B cell (primary cell): ENCODE results near the gene IFI16. TPM values are rescaled to one million over a fixed set of nuclear protein-coding genes. Genes with fewer than 3 reads are reported as not detected.

Experiments
- ATAC-seq: fragments of 200-7000 bp; cut with Tn5 transposase; one replicate; pipeline ENCODE4 v1.10.0; 2021; ENCODE audit warnings: low read depth, mild to moderate bottlenecking, moderate number of reproducible peaks, moderate library complexity
- CTCF ChIA-PET: fragments of 350-600 bp; sonication (Branson Sonifier 250); formaldehyde crosslinking; loops from one replicate; lab custom pipeline; 2021; ENCODE audit warnings: antibody characterized with exemption, inconsistent platforms; lab: Charles Lee
- POLR2A ChIA-PET: fragments of 350-600 bp; sonication (Branson Sonifier 250); formaldehyde crosslinking; loops from one replicate; lab custom pipeline; 2021; ENCODE audit warnings: antibody characterized with exemption; lab: Charles Lee
- DNase-seq: peaks from one replicate; pipeline ENCODE4 v3.0.0; 2013
- H2AFZ ChIP-seq: 2 replicates; pipeline ENCODE4 v1.6.1; 2012; ENCODE audit warnings: mild to moderate bottlenecking, low read depth, low read length; ENCODE audit not compliant: insufficient read depth, poor library complexity, severe bottlenecking
- H3K27ac ChIP-seq, 2 donors: 1 replicate in 1 of 2; 2 replicates in 1 of 2; pipeline ENCODE4 v1.5.1; 2012 to 2013; ENCODE audit warnings: low read length in 2 of 2, mild to moderate bottlenecking in 2 of 2, moderate library complexity in 1 of 2
- H3K27me3 ChIP-seq, 4 experiments: fragments of 200-600 bp in 1 of 4; sonication (generic) in 1 of 4; replicated peaks in 1 of 4; 1 replicate in 2 of 4; 2 replicates in 2 of 4; pipeline versions ENCODE4 v1.6.1 to v1.7.0; 2013 to 2016; ENCODE audit warnings: low read length in 3 of 4, mild to moderate bottlenecking in 2 of 4, mixed read lengths in 1 of 4, moderate library complexity in 1 of 4; ENCODE audit not compliant: insufficient read depth in 4 of 4, control insufficient read depth in 3 of 4; ENCODE audit errors: control extremely low read depth in 1 of 4
- H3K36me3 ChIP-seq, 2 experiments: replicated peaks in 1 of 2; 1 replicate in 1 of 2; 2 replicates in 1 of 2; pipeline versions ENCODE4 v1.6.1 to v1.7.1; 2013; ENCODE audit warnings: low read length in 1 of 2; ENCODE audit not compliant: insufficient read depth in 2 of 2, control insufficient read depth in 1 of 2; ENCODE audit errors: control extremely low read depth in 1 of 2, extremely low read depth in 1 of 2
- H3K4me1 ChIP-seq, 2 donors: fragments of 200-600 bp in 1 of 2; sonication (generic) in 1 of 2; 1 replicate in 1 of 2; 2 replicates in 1 of 2; pipeline versions ENCODE4 v1.5.1 to v1.6.1; 2013 to 2017; ENCODE audit warnings: low read length in 2 of 2; ENCODE audit not compliant: control insufficient read depth in 2 of 2, insufficient read depth in 2 of 2
- H3K4me2 ChIP-seq: replicated peaks from 2 replicates; pipeline ENCODE3; 2012; ENCODE audit warnings: mild to moderate bottlenecking, low read depth, low read length; ENCODE audit not compliant: poor library complexity, severe bottlenecking
- H3K4me3 ChIP-seq, 5 experiments: fragments of 200-600 bp in 1 of 5; sonication (generic) in 1 of 5; 1 replicate in 3 of 5; 2 replicates in 2 of 5; pipeline versions ENCODE4 v1.5.1 to v1.7.0; 2011 to 2016; ENCODE audit warnings: low read length in 4 of 5, mild to moderate bottlenecking in 4 of 5, low read depth in 2 of 5, control low read depth in 1 of 5, moderate library complexity in 1 of 5; ENCODE audit not compliant: insufficient read depth in 1 of 5; ENCODE audit errors: control extremely low read depth in 1 of 5, extremely low read depth in 1 of 5
- H3K79me2 ChIP-seq: fragments of 200-600 bp; sonication (generic); one replicate; pipeline ENCODE4 v1.6.0; 2016; ENCODE audit warnings: low read length; ENCODE audit not compliant: control insufficient read depth, insufficient read depth
- H3K9ac ChIP-seq: fragments of 200-600 bp; sonication (generic); 2 replicates; pipeline ENCODE4 v1.6.1; 2017; ENCODE audit warnings: mild to moderate bottlenecking, low read length, moderate library complexity
- H3K9me3 ChIP-seq, 3 donors: one replicate each; pipeline versions ENCODE4 v1.6.1 to v1.7.1; 2013; ENCODE audit warnings: low read length in 2 of 3; ENCODE audit not compliant: control insufficient read depth in 2 of 3, insufficient read depth in 1 of 3; ENCODE audit errors: control extremely low read depth in 1 of 3
- H4K20me1 ChIP-seq: 2 replicates; pipeline ENCODE4 v1.6.0; 2012; ENCODE audit warnings: mild to moderate bottlenecking, low read length; ENCODE audit not compliant: insufficient read depth, control insufficient read depth, poor library complexity, severe bottlenecking
- H3K27ac Mint-ChIP-seq: one replicate; pipeline ENCODE4 v1.8.0; 2021; ENCODE audit warnings: mixed read lengths
- H3K27me3 Mint-ChIP-seq: one replicate; pipeline ENCODE4 v1.8.0; 2021; ENCODE audit warnings: mixed read lengths
- H3K4me1 Mint-ChIP-seq: one replicate; pipeline ENCODE4 v1.8.0; 2021; ENCODE audit warnings: mixed read lengths
- H3K4me3 Mint-ChIP-seq: one replicate; pipeline ENCODE4 v1.8.0; 2021; ENCODE audit warnings: mixed read lengths
- H3K9me3 Mint-ChIP-seq: one replicate; pipeline ENCODE4 v1.8.0; 2022; ENCODE audit warnings: mixed read lengths; ENCODE audit not compliant: insufficient read depth
- EZH2 ChIP-seq: IDR thresholded peaks from 2 replicates; pipeline ENCODE4 v1.6.1; 2012; ENCODE audit warnings: borderline replicate concordance, low read depth, mild to moderate bottlenecking, moderate library complexity, low read length; ENCODE audit not compliant: insufficient read depth, poor library complexity, severe bottlenecking
- WGBS: methylation state at CpG from one replicate; pipeline ENCODE4 v1.1.5; 2013; ENCODE audit warnings: missing lambda C conversion rate; ENCODE audit not compliant: insufficient coverage; 5-methylcytosine and 5-hydroxymethylcytosine counted together
- intact Hi-C: fragments of 100-400 bp; cut with micrococcal nuclease; formaldehyde crosslinking; loops from one replicate; pipeline ENCODE4 v1.10.0; 2022
- polyA plus RNA-seq: library from polyadenylated mRNA; depleted of rRNA; stranded (reverse); fragments of >200 nt; gene quantifications from 2 replicates; pipeline ENCODE4 v1.2.3, GENCODE V29; 2012
- total RNA-seq, 2 donors: library from RNA; stranded (reverse); fragments of 120-200 nt in 1 of 2; gene quantifications; 1 replicate in 1 of 2; 2 replicates in 1 of 2; pipeline versions ENCODE4 v1.2.3 to v1.2.4, GENCODE V29; 2013 to 2022
- TF ChIP-seq, protein P1 (sequence below): fragments of 200-600 bp; IDR thresholded peaks from one replicate; pipeline ENCODE4 v1.8.0; 2022; ENCODE audit warnings: antibody characterized with exemption, mild to moderate bottlenecking

IFI16 gene
- total and polyA plus RNA-seq, 2 donors (not counting 1 experiment from before 2014, with no cell fraction given): 89.0 to 176 TPM

GRCh38 chr1:159076438-159077119 is 66.9 kb downstream of the IFI16 start, which contains the start of gene AIM2:
TSS of gene AIM2 (minus strand) at chr1:159076766. CDS start at chr1:159073499, 3,267 bp downstream.
- ChIA-PET CTCF (interaction anchor here (1.2 to 4.7 kb wide), 8 partner anchors 9 to 959 kb away, joined by 3 to 47 read pairs (median 9); no protein-coding TSS in a partner anchor), POLR2A (interaction anchor here (0.6 to 2.6 kb wide), 5 partner anchors 8 to 67 kb away, joined by 3 to 23 read pairs (median 4); partner anchors contain the start of gene IFI16)
- no peaks in the 10 kb centered on the region for H3K27me3 ChIP-seq
- peaks cover 25% of the 10 kb centered on the region for H3K79me2 ChIP-seq
- H3K4me3 Mint-ChIP-seq: peak within 1 kb of the TSS; percentile 89
- H4K20me1 ChIP-seq: no peaks in the 10 kb centered on the region
- ATAC-seq (peak; percentile 79), DNase-seq (peak; percentile 80)
- H3K9ac ChIP-seq: peak within 1 kb of the TSS; percentile 66
- intact Hi-C loops: loop anchor here (1.0 to 10.0 kb wide), 4 partner anchors 8 to 962 kb away; partner anchors contain the start of gene IFI16
- peaks cover 0 to 9% of the 10 kb centered on the region in 2 experiments for H3K36me3 ChIP-seq
- H3K9me3 Mint-ChIP-seq: no peaks in the 10 kb centered on the region
- H3K4me2 ChIP-seq: peak within 1 kb of the TSS; percentile 57
- H3K27ac Mint-ChIP-seq: peak within 1 kb of the TSS; percentile 96
- no peaks in the 10 kb centered on the region for H3K9me3 ChIP-seq
- peak within 1 kb of the TSS; percentile 5 to 80 (median 56) for H3K4me3 ChIP-seq
- H3K4me1 Mint-ChIP-seq: peaks cover 35% of the 10 kb centered on the region
- 67% methylated on average over 5 of the region's 6 CpGs for WGBS
- peak within 1 kb of the TSS; percentile 31 for H2AFZ ChIP-seq
- TF ChIP-seq, protein P1, sequence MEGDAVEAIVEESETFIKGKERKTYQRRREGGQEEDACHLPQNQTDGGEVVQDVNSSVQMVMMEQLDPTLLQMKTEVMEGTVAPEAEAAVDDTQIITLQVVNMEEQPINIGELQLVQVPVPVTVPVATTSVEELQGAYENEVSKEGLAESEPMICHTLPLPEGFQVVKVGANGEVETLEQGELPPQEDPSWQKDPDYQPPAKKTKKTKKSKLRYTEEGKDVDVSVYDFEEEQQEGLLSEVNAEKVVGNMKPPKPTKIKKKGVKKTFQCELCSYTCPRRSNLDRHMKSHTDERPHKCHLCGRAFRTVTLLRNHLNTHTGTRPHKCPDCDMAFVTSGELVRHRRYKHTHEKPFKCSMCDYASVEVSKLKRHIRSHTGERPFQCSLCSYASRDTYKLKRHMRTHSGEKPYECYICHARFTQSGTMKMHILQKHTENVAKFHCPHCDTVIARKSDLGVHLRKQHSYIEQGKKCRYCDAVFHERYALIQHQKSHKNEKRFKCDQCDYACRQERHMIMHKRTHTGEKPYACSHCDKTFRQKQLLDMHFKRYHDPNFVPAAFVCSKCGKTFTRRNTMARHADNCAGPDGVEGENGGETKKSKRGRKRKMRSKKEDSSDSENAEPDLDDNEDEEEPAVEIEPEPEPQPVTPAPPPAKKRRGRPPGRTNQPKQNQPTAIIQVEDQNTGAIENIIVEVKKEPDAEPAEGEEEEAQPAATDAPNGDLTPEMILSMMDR: no peak
- no peak for TF ChIP-seq EZH2
- peak within 1 kb of the TSS; percentile 76 to 80 for H3K27ac ChIP-seq
- H3K4me1 ChIP-seq: peaks cover 21 to 32% of the 10 kb centered on the region in 2 donors
- H3K27me3 Mint-ChIP-seq: no peaks in the 10 kb centered on the region
